Choroid plexus epithelial cell (primary cell): ENCODE results near the gene UBE2QL1.
"Not testable (repeated sequence)": the region's sequence is repeated elsewhere in the genome, so short reads cannot be mapped to it uniquely, and the experiment has no call there.

Experiments used
- DNase-seq: peaks from one replicate; pipeline ENCODE4 v3.0.0-alpha.2; 2010; ENCODE audit warnings: low read depth
- H3K4me3 ChIP-seq: 2 replicates; pipeline ENCODE4 v1.5.1; 2011; ENCODE audit warnings: low read depth, mild to moderate bottlenecking, control low read depth, low read length, moderate library complexity
- CTCF ChIP-seq: conservative IDR thresholded peaks from 2 replicates; pipeline ENCODE4 v1.5.1; 2011; ENCODE audit warnings: low read depth, mild to moderate bottlenecking, control low read depth, inconsistent platforms, low read length, moderate library complexity

UBE2QL1 gene

GRCh38 chr5:6510132-6510531 is 61.5 kb downstream of the UBE2QL1 start:
- peak; percentile 12 for DNase-seq
- H3K4me3 ChIP-seq: no peak overlapping the region
- no peak for TF ChIP-seq CTCF

DNA sequence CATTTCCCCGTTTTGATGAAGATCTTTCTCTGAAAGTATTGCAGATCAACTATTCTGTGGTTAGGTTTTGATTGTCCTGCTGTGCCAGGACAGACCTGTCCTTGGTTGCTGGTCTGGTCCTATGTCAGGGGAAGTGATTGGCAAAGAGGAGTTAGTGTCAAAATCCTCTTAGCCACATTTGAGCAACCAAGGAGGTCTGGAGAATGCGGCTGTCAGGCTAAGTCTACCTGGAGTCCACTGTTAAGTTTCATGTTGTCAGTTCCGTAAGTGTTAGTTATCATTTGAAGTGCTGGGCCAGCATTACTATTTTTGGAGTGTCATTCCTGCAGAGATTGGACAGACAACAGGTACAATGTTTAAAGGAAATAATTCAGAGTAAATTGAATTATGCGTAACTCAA is 62.3 kb downstream of the UBE2QL1 start:
- no peak for TF ChIP-seq CTCF
- no peak overlapping the region for H3K4me3 ChIP-seq
- DNase-seq: no peak

DNA sequence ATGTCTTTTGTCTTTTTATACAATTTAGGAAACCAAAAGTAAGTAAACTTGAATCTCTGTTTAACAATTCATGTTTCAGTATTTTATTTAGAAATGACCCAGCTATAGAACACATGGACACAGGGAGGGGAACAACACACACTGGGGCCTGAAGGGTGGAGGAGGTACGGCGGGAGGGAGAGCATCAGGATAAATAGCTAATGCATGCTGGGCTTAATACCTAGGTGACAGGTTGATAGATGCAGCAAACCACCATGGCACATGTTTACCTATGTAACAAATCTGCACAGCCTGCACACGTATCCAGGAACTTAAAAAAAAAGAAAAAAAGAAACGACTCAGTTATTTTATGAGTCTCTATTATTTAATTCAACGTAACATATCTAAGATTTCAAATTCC is 67.2 kb downstream of the UBE2QL1 start:
- not testable (repeated sequence) for H3K4me3 ChIP-seq, DNase-seq

DNA sequence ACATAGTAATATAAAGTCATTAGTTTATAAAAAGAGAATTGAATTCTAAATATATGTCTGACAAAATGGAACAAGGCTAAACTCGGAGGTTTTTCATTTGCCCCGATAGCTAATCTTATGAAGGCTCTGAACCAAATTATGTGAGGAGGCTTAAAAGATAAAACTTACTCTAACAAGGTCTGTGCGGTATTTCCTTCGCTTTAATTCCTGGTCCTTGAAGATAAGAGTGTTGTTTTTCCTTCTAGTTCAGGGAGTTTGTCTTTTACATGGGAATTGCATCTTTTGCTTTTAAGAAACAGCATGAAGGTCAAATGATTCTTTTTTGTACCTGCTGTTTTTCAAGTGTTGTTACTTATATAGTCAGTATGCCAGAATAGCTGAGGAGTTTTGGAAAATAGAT is 68.2 kb downstream of the UBE2QL1 start:
- no peak for DNase-seq
- H3K4me3 ChIP-seq: no peak overlapping the region
- TF ChIP-seq CTCF: no peak

GRCh38 chr5:6517510-6517909 is 68.9 kb downstream of the UBE2QL1 start:
- DNase-seq: no peak
- no peak for TF ChIP-seq CTCF
- no peak overlapping the region for H3K4me3 ChIP-seq

DNA sequence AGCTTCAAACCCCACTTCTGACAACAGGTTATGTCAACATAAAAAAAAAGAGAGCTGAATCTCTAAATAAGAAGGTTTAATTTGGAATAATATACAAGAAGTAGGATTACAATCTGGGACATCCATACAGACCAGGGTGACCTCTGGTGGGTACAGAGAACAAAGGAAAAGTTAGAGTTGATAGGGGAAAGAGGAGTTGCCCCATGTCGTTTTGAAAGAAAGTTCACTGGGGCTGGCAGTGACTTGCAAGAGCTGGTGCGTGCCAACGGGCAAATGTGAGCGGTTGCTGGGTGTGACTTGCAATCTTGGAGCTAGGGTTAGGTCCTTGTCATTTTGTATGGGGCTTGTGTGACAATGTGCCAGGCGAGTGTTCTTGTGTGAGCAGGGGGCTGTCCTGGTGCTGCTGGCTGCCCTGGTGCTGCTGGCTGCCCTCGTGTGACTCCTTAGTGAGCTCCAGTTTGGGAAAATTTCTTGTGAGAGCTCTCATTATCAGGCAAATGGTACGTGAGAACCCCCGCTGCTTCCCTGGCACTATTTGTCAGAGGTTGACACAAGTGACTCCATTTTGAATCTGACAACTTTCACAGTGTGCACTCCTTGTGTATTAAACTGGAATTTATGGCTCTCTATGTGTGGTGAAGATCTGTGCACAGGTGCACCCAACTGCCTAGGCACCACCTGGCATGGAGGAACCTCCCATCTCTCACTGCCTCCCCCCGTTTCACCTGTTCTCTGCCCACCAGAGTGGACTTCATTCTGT is 69.8 kb downstream of the UBE2QL1 start:
- DNase-seq: no peak
- H3K4me3 ChIP-seq: no peak overlapping the region
- TF ChIP-seq CTCF: no peak

- no peak overlapping the region for H3K4me3 ChIP-seq
- DNase-seq: no peak
- no peak for TF ChIP-seq CTCF
Measured at GRCh38 chr5:6520201-6520600, 71.5 kb downstream of the UBE2QL1 start.
